Cardiac fibroblast (primary cell): ENCODE data around the gene FGD6.
A peak's percentile ranks its signal among the peaks of the same experiment; 100 is the strongest.

Experiments
- DNase-seq, 2 donors: peaks; one replicate each; pipeline versions ENCODE4 v3.0.0 to v3.0.0-alpha.2; 2010; ENCODE audit warnings: low read depth in 2 of 2
- H3K4me3 ChIP-seq, 2 donors: replicated peaks in 1 of 2; 1 replicate in 1 of 2; 2 replicates in 1 of 2; pipeline ENCODE4 v1.5.1; 2011; ENCODE audit warnings: low read depth in 2 of 2, low read length in 2 of 2, mild to moderate bottlenecking in 2 of 2, moderate library complexity in 1 of 2
- CTCF ChIP-seq: IDR thresholded peaks from one replicate; pipeline ENCODE4 v1.5.1; 2011; ENCODE audit warnings: low read depth, mild to moderate bottlenecking, low read length, inconsistent platforms

FGD6 gene

GRCh38 chr12:95258151-95258550 lies 40.9 kb upstream of the FGD6 start:
- no peak for TF ChIP-seq CTCF
- no peak overlapping the region for H3K4me3 ChIP-seq
- no peak for DNase-seq

- no peak for DNase-seq
- TF ChIP-seq CTCF, result no peak
- H3K4me3 ChIP-seq, result no peak overlapping the region
Measured at GRCh38 chr12:95257541-95257940, 40.3 kb upstream of the FGD6 start.

GRCh38 chr12:95253386-95253785 lies 36.1 kb upstream of the FGD6 start:
- no peak for TF ChIP-seq CTCF
- H3K4me3 ChIP-seq, result no peak overlapping the region
- no peak for DNase-seq

- no peak for TF ChIP-seq CTCF
- H3K4me3 ChIP-seq, result no peak overlapping the region
- peak in 1 of 2 donors; percentile 66 for DNase-seq
Measured at GRCh38 chr12:95248604-95249360, 31.5 kb upstream of the FGD6 start.

GRCh38 chr12:95248095-95248494 lies 30.8 kb upstream of the FGD6 start:
- no peak for TF ChIP-seq CTCF
- H3K4me3 ChIP-seq, result no peak overlapping the region
- DNase-seq, result no peak

GRCh38 chr12:95244350-95244749 lies 27.1 kb upstream of the FGD6 start:
- H3K4me3 ChIP-seq, result no peak overlapping the region
- no peak for TF ChIP-seq CTCF
- no peak for DNase-seq
